GM21723 (cell line): Measurements from ENCODE around the gene LRRK1.

ENCODE experiments used
- ATAC-seq: cut with Tn5 transposase; IDR thresholded peaks from one replicate; pipeline ENCODE4 v1.9.1; 2021; ENCODE audit warnings: mild to moderate bottlenecking, moderate library complexity; ENCODE audit not compliant: unreplicated experiment

Gene LRRK1

GRCh38 chr15:101019366-101019896 is 100.3 kb downstream of the LRRK1 start:
- no peak for ATAC-seq

DNA sequence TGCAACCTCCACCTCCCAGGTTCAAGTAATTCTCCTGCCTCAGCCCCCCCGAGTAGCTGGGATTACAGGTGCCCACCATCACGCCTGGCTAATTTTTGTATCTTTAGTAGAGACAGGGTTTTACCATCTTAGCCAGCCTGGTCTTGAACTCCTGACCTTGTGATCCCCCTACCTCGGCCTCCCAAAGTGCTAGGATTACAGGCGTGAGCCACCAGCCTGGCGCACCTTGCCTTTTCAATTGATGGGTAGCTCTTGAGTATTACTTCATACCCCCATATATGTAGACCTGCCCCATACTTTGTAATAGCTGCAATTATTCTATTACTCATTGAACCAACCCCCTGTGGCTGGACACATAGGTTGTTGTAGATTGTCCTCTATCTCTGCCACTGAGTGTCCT is 101.3 kb downstream of the LRRK1 start:
- no peak for ATAC-seq

DNA sequence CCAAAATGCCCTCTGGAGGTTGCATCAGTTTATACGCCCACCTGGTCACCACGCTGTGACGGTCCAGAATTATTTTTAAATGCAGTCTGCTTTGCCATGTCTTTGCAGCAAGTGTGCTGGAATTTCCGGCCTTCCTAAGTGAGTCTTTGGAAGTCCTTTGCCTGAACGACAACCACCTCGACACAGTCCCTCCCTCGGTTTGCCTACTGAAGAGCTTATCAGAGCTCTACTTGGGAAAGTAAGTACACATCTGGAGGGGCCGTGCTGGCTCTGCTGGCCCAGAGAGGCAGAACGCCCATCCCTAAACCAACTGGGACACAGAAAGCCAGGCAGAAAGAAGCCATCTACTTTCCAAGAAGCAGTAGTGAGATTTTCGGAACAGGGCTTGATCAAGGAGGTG is 101.8 kb downstream of the LRRK1 start:
- ATAC-seq = no peak

DNA sequence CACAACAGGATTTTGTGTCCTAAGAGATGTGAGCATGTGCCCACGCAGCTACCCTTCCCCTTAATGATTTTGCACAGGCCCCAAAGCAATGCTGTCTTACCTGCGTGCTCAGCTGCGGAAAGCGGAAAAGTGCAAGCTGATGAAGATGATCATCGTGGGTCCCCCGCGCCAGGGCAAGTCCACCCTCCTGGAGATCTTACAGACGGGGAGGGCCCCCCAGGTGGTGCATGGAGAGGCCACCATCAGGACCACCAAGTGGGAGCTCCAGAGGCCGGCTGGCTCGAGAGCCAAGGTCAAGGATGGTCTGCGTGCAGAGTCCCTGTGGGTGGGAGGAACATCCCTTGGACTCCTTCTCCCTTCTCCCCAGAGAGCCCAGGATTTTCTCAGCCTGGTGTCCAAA is 103.1 kb downstream of the LRRK1 start:
- ATAC-seq = no peak

DNA sequence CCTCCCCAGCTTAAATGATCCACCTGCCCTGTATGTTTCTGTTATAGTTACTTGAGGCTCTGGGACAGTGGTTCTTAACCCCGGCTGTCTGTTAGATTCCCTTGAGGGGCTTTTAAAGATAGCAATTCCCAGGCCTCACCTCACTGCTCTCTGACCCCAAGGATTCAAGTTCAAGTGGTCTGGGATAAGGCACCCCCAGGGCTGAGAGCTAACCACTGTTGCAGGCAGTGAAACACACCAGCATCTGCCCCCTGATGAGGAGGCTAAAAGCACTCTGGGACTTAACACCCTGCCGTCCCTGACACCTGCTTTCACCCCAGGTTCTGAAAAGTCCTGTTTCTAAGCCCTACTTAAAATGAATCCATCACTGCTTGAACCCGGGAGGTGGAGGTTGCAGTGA is 103.7 kb downstream of the LRRK1 start:
- no peak for ATAC-seq

DNA sequence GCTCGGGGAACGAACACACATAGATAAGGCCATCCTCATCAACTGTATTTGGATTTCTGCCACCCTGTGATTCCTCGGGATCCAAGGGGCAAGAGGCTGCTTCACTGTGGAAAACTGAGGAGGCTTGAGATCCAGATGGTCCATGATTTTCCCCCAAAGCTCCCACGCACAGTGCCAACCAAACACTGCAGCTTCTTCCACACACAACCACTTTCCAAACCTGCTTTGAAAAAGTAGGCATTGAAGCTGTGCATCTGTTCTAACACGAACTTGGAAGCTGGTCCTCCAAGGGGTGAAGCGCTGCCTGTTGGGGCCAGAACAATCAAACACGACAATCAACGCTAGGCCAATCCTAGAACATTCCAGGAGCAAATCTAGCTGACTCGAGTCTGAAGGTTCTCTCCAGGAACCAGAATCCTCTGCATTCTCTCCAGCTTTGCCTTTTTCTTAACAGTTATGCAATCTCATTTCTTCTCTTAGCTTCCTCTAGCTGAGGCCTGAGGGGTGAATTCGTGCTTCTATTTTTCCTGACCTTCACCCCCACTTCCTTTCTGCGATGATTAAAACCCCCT is 104.4 kb downstream of the LRRK1 start:
- ATAC-seq = no peak

- ATAC-seq = no peak
Measured at GRCh38 chr15:101024073-101024695, 105.0 kb downstream of the LRRK1 start.

- no peak for ATAC-seq
Measured at GRCh38 chr15:101024706-101025500, 105.7 kb downstream of the LRRK1 start.

DNA sequence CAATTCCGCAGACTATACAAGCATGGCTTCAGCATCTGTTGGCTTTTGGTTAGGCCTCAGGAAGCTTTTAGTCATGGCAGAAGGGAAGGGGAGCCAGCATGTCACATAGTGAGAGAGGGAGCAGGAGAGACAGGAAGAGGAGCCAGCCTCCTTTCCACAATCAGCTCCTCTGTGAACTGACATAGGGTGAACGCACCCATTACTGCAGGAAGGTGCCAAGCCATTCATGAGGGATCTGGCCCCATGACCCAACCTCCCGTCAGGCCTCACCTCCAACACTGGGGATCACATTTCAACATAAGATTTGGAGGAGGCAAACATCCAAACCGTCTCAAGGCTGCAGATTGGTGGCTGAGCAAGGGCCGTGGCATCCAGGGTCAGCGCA is 106.3 kb downstream of the LRRK1 start:
- no peak for ATAC-seq

DNA sequence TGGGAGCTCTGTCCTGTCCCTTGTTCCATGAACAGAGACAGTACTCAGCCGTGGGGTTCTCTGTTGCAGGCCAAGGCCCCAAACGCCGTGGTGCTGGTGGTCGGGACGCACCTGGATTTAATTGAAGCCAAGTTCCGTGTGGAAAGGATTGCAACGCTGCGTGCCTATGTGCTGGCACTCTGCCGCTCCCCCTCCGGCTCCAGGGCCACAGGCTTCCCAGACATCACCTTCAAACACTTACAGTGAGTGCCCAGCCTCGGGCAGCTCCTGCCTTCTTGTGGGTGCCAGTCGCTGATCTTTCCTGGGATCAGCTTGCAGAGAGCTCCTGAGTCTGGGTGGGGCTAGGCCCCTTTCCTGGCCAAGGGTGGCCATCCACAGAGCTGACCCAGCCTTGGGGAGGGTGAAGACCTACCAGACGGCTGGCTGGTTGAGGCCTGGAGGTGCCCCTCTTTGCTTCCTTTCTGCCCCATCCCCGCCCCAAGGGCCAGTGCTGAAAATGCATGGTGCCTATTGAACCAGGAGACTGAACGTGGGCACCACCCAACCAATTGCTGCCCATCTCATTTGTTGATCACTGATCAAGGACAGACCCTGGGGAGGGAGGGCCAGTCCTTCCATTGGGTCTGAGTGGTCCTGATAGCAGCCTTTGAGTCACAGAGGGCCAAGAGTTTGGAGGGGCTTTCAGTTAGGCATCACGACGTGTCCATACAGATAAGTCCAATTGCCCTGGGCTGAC is 106.9 kb downstream of the LRRK1 start:
- no peak for ATAC-seq

GRCh38 chr15:101026656-101027272 is 107.6 kb downstream of the LRRK1 start:
- no peak for ATAC-seq

DNA sequence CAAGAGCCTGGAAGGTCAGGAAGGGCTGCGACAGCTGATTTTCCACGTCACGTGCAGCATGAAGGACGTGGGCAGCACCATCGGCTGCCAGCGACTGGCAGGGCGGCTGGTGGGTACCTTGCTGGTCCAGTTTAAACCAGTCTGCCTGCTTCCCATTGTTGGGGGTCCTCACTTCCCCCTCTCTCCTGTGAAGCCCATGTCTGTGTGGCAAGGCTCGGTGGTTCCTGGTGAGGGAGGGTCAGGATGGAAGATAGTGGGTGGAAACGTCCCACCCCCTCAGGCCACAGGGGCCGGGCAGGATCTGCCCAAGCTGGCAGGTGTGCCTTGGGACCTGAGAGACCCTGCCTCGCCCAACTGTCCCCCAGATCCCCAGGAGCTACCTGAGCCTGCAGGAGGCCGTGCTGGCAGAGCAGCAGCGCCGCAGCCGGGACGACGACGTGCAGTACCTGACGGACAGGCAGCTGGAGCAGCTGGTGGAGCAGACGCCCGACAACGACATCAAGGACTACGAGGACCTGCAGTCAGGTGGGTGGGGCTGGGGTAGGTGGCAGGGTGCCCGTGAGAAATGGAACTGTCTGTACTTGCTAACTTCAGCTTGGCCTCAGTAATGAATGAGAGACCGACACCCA is 108.2 kb downstream of the LRRK1 start:
- ATAC-seq = no peak

DNA sequence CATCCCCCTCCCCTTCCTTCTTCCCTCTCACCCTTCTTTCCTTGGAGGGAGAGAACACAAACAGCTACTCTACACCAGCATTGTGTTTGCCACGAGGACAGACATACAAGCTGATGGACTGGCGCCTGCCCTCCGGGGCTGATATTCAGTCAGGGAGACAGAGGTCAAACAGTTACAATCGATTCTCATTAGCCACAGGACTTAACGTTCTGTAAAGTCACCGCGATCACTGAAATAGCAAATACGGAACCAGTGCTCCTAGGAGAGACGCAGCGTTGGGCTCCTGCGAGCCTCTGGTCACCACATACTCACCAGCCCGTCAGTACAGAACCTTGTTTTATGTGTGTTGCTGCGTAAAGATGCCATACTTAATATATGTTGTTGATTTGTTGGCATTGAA is 108.8 kb downstream of the LRRK1 start:
- no peak for ATAC-seq

- ATAC-seq = no peak
Measured at GRCh38 chr15:101028321-101028720, 109.2 kb downstream of the LRRK1 start.

DNA sequence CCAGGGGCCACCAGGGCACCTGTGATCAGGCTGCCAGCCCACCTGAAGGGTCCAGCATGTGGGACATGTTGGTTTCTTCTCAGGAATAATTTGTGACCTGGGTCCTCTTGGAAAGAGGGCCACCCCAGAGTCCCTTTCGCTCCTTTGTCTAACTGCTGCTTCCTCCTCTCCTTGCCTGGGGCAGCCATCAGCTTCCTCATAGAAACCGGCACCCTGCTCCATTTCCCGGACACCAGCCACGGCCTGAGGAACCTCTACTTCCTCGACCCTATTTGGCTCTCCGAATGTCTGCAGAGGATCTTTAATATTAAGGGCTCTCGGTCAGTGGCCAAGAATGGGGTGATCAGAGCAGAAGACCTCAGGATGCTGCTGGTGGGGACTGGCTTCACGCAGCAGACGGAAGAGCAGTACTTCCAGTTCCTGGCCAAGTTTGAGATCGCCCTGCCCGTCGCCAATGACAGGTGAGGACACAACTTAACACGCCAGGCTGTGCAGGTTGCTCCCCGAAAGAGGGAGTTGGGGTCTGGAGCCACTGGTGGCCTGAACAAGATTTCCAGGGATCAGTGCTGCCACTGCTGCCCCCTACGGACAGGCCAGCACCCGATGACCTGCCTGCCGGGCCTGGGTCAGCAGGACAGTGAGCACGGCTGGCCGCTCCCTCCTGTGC is 109.7 kb downstream of the LRRK1 start:
- no peak for ATAC-seq

DNA sequence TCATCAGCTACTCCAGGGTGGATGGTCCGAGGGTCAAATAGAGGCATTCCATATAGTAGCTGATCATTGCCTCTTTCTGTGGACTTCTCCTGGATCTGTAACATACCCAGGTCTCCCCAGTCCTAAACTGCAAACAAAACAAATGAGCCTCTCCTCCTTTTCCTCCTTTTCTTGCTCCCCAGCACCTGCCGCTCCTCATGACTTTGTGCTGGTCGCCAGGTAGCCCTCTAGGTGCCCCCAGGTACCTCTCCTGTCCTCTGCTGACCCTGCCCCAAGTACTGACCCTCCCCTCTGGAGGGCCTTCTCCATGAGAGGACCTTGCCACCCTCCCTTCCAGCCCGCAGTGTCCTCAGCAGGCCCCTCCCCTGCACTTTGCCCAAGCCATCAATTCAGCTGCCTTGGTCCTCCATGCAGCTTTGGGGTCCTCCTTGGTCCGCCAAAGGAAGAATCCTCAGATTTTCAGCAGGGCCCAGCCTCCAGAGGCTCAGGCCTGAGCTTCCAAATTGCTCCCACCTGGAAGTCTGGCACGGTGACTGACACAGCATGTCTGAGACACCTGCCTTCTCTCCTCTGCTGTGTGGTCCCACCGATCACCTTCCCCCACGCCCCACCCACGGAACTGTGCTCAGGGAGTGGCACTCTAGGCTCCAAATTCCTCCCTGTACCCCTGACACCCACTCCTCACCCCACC is 111.0 kb downstream of the LRRK1 start:
- no peak for ATAC-seq

DNA sequence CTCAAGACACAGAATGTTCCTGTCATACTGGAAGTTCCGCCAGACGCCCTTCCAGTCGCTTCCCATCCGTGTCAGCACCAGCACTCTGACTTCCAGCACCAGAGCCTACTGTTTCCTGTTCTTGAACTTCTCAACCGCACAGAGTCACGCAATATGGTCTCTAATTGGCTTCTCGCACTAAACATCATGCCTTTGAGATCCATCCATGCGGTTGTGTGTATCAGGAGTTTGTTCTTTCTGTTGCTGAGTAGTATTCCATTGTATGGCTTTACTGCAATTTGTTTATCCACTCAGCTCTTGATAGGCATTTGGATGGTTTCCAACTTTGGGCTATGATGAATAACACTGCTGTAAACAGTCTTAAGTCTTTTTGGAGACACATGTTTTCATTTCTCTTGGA is 112.1 kb downstream of the LRRK1 start:
- ATAC-seq = no peak

- no peak for ATAC-seq
Measured at GRCh38 chr15:101033801-101034200, 114.6 kb downstream of the LRRK1 start.

DNA sequence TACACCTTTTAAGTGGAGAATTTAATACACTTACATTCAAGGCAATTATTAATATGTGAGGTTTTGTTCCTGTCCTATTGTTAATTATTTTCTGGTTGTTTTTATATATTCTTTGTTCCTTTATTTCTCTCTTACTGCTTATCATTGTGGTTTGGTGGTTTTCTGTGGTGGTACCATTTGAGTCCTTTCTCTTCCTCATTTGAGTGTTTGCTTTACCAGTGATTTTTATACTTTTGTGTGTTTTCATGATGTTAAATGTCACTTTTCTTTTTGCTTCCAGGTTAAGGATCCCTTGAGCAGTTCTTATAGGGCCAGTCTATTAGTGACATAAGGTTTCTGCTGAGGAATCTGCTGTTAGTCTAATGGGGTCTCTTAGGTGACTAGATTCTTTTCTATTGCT is 116.5 kb downstream of the LRRK1 start:
- ATAC-seq = peak; percentile 70
